Vagina (tissue), 2 donors: ENCODE data around the gene NID1. TPM values are rescaled to one million over a fixed set of nuclear protein-coding genes. Genes with fewer than 3 reads are reported as not detected.

ENCODE experiments used
- DNase-seq, 2 donors: peaks; one replicate each; pipeline ENCODE4 v3.0.0-alpha.2; 2017; ENCODE audit errors: extremely low spot score in 2 of 2
- H3K27ac ChIP-seq: fragments of 200-600 bp; sonication (generic); one replicate; pipeline ENCODE4 v1.5.1; 2019
- H3K27me3 ChIP-seq: fragments of 200-600 bp; sonication (generic); one replicate; pipeline ENCODE4 v1.5.1; 2019
- H3K36me3 ChIP-seq, 2 donors: fragments of 200-600 bp; sonication (generic); one replicate each; pipeline ENCODE4 v1.5.1; 2017 to 2019
- H3K4me1 ChIP-seq: fragments of 200-600 bp; sonication (generic); one replicate; pipeline ENCODE4 v1.5.1; 2019
- H3K4me3 ChIP-seq, 2 donors: fragments of 200-600 bp; sonication (generic); 1 replicate in 1 of 2; 2 replicates in 1 of 2; pipeline ENCODE4 v1.5.1; 2016 to 2019
- H3K9me3 ChIP-seq: fragments of 200-600 bp; sonication (generic); one replicate; pipeline ENCODE4 v1.5.1; 2019
- CTCF ChIP-seq, 3 experiments: fragments of 450-650 bp in 2 of 3; fragments of 200-600 bp in 1 of 3; sonication (generic) in 1 of 3; IDR thresholded peaks; one replicate each; pipeline ENCODE4 v1.5.1; 2017 to 2019; ENCODE audit warnings: antibody characterized with exemption in 3 of 3, mild to moderate bottlenecking in 2 of 3, moderate library complexity in 2 of 3
- POLR2A ChIP-seq, 2 donors: fragments of 450-650 bp; IDR thresholded peaks; one replicate each; pipeline ENCODE4 v1.6.1; 2017; ENCODE audit warnings: antibody characterized with exemption in 2 of 2, mild to moderate bottlenecking in 2 of 2, moderate library complexity in 2 of 2
- POLR2AphosphoS5 ChIP-seq, 2 donors: sonication (generic); formaldehyde crosslinking; IDR thresholded peaks; one replicate each; pipeline ENCODE4 v1.9.0; 2017; ENCODE audit warnings: antibody characterized with exemption in 2 of 2, mild to moderate bottlenecking in 2 of 2, low read depth in 1 of 2; ENCODE audit not compliant: insufficient read depth in 1 of 2
- intact Hi-C: fragments of 100-400 bp; cut with DNase I; formaldehyde crosslinking; loops from one replicate; pipeline ENCODE4 v1.15.1; 2023
- total RNA-seq: library from RNA; depleted of rRNA; stranded (reverse); fragments of >200 nt; gene quantifications from one replicate; pipeline ENCODE4 v1.2.3, GENCODE V29; 2016

The NID1 gene
- total RNA-seq, 1 donor from 2014 or later: 154 TPM

- Histone ChIP-seq H3K27ac (no peak overlapping the region), H3K27me3 (no peaks in the 10 kb centered on the region), H3K36me3 (no peaks in the 10 kb centered on the region), H3K9me3 (peaks cover 6% of the 10 kb centered on the region), H3K4me3 (no peak overlapping the region), H3K4me1 (no peaks in the 10 kb centered on the region)
- DNase-seq: no peak
- intact Hi-C loops: no loop called here
- TF ChIP-seq CTCF (IDR thresholded peaks at IDR 0.05) (no peak), POLR2A (IDR thresholded peaks at IDR 0.05) (no peak), POLR2AphosphoS5 (IDR thresholded peaks at IDR 0.05; ENCODE audit: insufficient read depth in 1 of 2, low read depth in 1 of 2) (no peak)
Measured at GRCh38 chr1:236072001-236072400, 7.1 kb upstream of the NID1 start.

GRCh38 chr1:236070753-236071152 lies 5.9 kb upstream of the NID1 start:
- no peak for TF ChIP-seq POLR2A (IDR thresholded peaks at IDR 0.05)
- no peak for TF ChIP-seq CTCF (IDR thresholded peaks at IDR 0.05)
- TF ChIP-seq POLR2AphosphoS5 (IDR thresholded peaks at IDR 0.05; ENCODE audit: insufficient read depth in 1 of 2, low read depth in 1 of 2): no peak
- intact Hi-C loops: no loop called here
- peaks cover 6% of the 10 kb centered on the region for H3K9me3 ChIP-seq
- H3K4me3 ChIP-seq: no peak overlapping the region
- DNase-seq: no peak
- H3K27me3 ChIP-seq: no peaks in the 10 kb centered on the region
- no peak overlapping the region for H3K27ac ChIP-seq
- H3K4me1 ChIP-seq: no peaks in the 10 kb centered on the region
- no peaks in the 10 kb centered on the region for H3K36me3 ChIP-seq

GRCh38 chr1:236069796-236070195 lies 4.9 kb upstream of the NID1 start:
- TF ChIP-seq POLR2AphosphoS5 (IDR thresholded peaks at IDR 0.05; ENCODE audit: insufficient read depth in 1 of 2, low read depth in 1 of 2): no peak
- TF ChIP-seq CTCF (IDR thresholded peaks at IDR 0.05): no peak
- TF ChIP-seq POLR2A (IDR thresholded peaks at IDR 0.05): no peak
- Histone ChIP-seq H3K9me3 (peaks cover 6% of the 10 kb centered on the region), H3K27ac (no peak overlapping the region), H3K4me1 (peaks cover 10% of the 10 kb centered on the region), H3K4me3 (no peak overlapping the region), H3K36me3 (no peaks in the 10 kb centered on the region), H3K27me3 (no peaks in the 10 kb centered on the region)
- intact Hi-C loops: loop anchor here (10.0 kb wide), 1 partner anchor 1455 kb away; the partner anchor contains the start of gene IRF2BP2
- no peak for DNase-seq

- H3K27me3 ChIP-seq: no peaks in the 10 kb centered on the region
- peak overlapping the region; percentile 98 for H3K27ac ChIP-seq
- intact Hi-C loops: loop anchor here (10.0 kb wide), 1 partner anchor 1453 kb away; the partner anchor contains the start of gene IRF2BP2
- H3K36me3 ChIP-seq: no peaks in the 10 kb centered on the region
- peak in 1 of 2 donors; percentile 86 for TF ChIP-seq POLR2AphosphoS5 (IDR thresholded peaks at IDR 0.05; ENCODE audit: insufficient read depth in 1 of 2, low read depth in 1 of 2)
- TF ChIP-seq POLR2A (IDR thresholded peaks at IDR 0.05): no peak
- no peak for TF ChIP-seq CTCF (IDR thresholded peaks at IDR 0.05)
- H3K4me3 ChIP-seq: peak overlapping the region in 1 of 2 donors; percentile 14
- DNase-seq: no peak
- peaks cover 13% of the 10 kb centered on the region for H3K4me1 ChIP-seq
- peaks cover 6% of the 10 kb centered on the region for H3K9me3 ChIP-seq
Measured at GRCh38 chr1:236067854-236068454, 3.1 kb upstream of the NID1 start.

GRCh38 chr1:236066828-236067386 lies 2.0 kb upstream of the NID1 start:
- Histone ChIP-seq H3K27ac (peak overlapping the region; percentile 98), H3K36me3 (no peaks in the 10 kb centered on the region), H3K4me3 (no peak overlapping the region), H3K4me1 (peaks cover 20% of the 10 kb centered on the region), H3K27me3 (no peaks in the 10 kb centered on the region), H3K9me3 (peaks cover 6% of the 10 kb centered on the region)
- intact Hi-C loops: loop anchor here (10.0 kb wide), 1 partner anchor 1452 kb away; the partner anchor contains the start of gene IRF2BP2
- no peak for DNase-seq
- TF ChIP-seq POLR2A (IDR thresholded peaks at IDR 0.05) (no peak), POLR2AphosphoS5 (IDR thresholded peaks at IDR 0.05; ENCODE audit: insufficient read depth in 1 of 2, low read depth in 1 of 2) (peak in 1 of 2 donors; percentile 41)
